ENCODE results near the gene EFNA4.
"Not testable (repeated sequence)": the region's sequence is repeated elsewhere in the genome, so short reads cannot be mapped to it uniquely, and the experiment has no call there.

EFNA4 gene

GRCh38 chr1:155116113-155116764 lies 52.7 kb downstream of the EFNA4 start:
- POLR2A ChIA-PET: no interaction called here
- H3K4me3 ChIP-seq (ENCODE audit: low read depth, low read length): no peak overlapping the region
- H3K27ac ChIP-seq (ENCODE audit: extremely low read depth, low read depth, low read length): no peak overlapping the region
- TF ChIP-seq MYNN (tag by site-specific recombination; IDR thresholded peaks at IDR 0.05; ENCODE audit: borderline replicate concordance) (no peak), PRDM10 (tag by site-specific recombination; IDR thresholded peaks at IDR 0.05) (peak; percentile 10; the same call in 1 of the 2 replicates), ZFP3 (tag by site-specific recombination; IDR thresholded peaks at IDR 0.05; ENCODE audit: low read depth) (no peak), REST (tag by site-specific recombination; IDR thresholded peaks at IDR 0.05) (no peak), ZNF704 (tag by site-specific recombination; IDR thresholded peaks at IDR 0.05) (no peak), GLIS1 (tag by site-specific recombination; IDR thresholded peaks at IDR 0.05) (peak; percentile 36; the same call in 1 of the 2 replicates)
- H3K4me1 ChIP-seq (ENCODE audit: control insufficient read depth, insufficient read depth, low read length): no peaks in the 10 kb centered on the region
- CTCF ChIA-PET: interaction anchor here (1.2 to 3.3 kb wide), 5 partner anchors 10 to 56 kb away, joined by 3 to 22 read pairs (median 4); no protein-coding TSS in a partner anchor
- H3K9me3 ChIP-seq (ENCODE audit: control insufficient read depth, insufficient read depth, low read depth, low read length): no peaks in the 10 kb centered on the region
- H3K36me3 ChIP-seq (ENCODE audit: control insufficient read depth in 2 of 2, insufficient read depth in 1 of 2, low read length in 2 of 2): no peaks in the 10 kb centered on the region

- TF ChIP-seq ZNF843 (tag by site-specific recombination; IDR thresholded peaks at IDR 0.05) (no peak), ZSCAN30 (tag by site-specific recombination; IDR thresholded peaks at IDR 0.05) (no peak), ZNF747 (tag by site-specific recombination; IDR thresholded peaks at IDR 0.05) (no peak), ZNF335 (tag by site-specific recombination; conservative IDR thresholded peaks at IDR 0.05) (no peak), OVOL3 (tag by site-specific recombination; IDR thresholded peaks at IDR 0.05) (no peak)
- Histone ChIP-seq H3K9me3 (ENCODE audit: control insufficient read depth, insufficient read depth, low read depth, low read length) (no peaks in the 10 kb centered on the region), H3K4me3 (ENCODE audit: low read depth, low read length) (no peak overlapping the region), H3K4me1 (ENCODE audit: control insufficient read depth, insufficient read depth, low read length) (no peaks in the 10 kb centered on the region), H3K27ac (ENCODE audit: extremely low read depth, low read depth, low read length) (no peak overlapping the region), H3K36me3 (ENCODE audit: control insufficient read depth in 2 of 2, insufficient read depth in 1 of 2, low read length in 2 of 2) (no peaks in the 10 kb centered on the region)
- ChIA-PET CTCF (interaction anchor here (0.6 kb wide), 1 partner anchor 35 kb away, joined by 3 read pairs; no protein-coding TSS in a partner anchor), POLR2A (interaction anchor here (0.7 kb wide), 1 partner anchor 11 kb away, joined by 3 read pairs; no protein-coding TSS in a partner anchor)
Observed at GRCh38 chr1:155117610-155118009, 54.1 kb downstream of the EFNA4 start.

GRCh38 chr1:155118090-155118489 lies 54.5 kb downstream of the EFNA4 start:
- CTCF ChIA-PET; H3K27ac ChIP-seq (ENCODE audit: extremely low read depth, low read depth, low read length): not testable (repeated sequence)

More at GRCh38 chr1:155118090-155118489, 54.5 kb downstream of the EFNA4 start:
- POLR2A ChIA-PET; H3K9me3 ChIP-seq (ENCODE audit: control insufficient read depth, insufficient read depth, low read depth, low read length); H3K36me3 ChIP-seq (ENCODE audit: control insufficient read depth in 2 of 2, insufficient read depth in 1 of 2, low read length in 2 of 2); H3K4me3 ChIP-seq (ENCODE audit: low read depth, low read length); H3K4me1 ChIP-seq (ENCODE audit: control insufficient read depth, insufficient read depth, low read length): not testable (repeated sequence)
